Endothelial cell (in vitro differentiated cells): ENCODE measurements around the gene PCDH12. TPM values are rescaled to one million over a fixed set of nuclear protein-coding genes. Genes with fewer than 3 reads are reported as not detected.

ENCODE experiments used
- DNase-seq: peaks from one replicate; pipeline ENCODE4 v3.0.0; 2021; ENCODE audit warnings: low spot score
- H3K27ac Mint-ChIP-seq: one replicate; pipeline ENCODE4 v1.8.0; 2021; ENCODE audit warnings: mixed read lengths, inconsistent platforms; ENCODE audit not compliant: unreplicated experiment
- H3K27me3 Mint-ChIP-seq: one replicate; pipeline ENCODE4 v1.8.0; 2021; ENCODE audit warnings: mild to moderate bottlenecking, moderate library complexity, mixed read lengths, inconsistent platforms; ENCODE audit not compliant: unreplicated experiment
- H3K36me3 Mint-ChIP-seq: one replicate; pipeline ENCODE4 v1.8.0; 2021; ENCODE audit warnings: mild to moderate bottlenecking, low read depth, mixed read lengths, inconsistent platforms; ENCODE audit not compliant: unreplicated experiment
- H3K4me1 Mint-ChIP-seq: one replicate; pipeline ENCODE4 v1.8.0; 2021; ENCODE audit warnings: mild to moderate bottlenecking, mixed read lengths, inconsistent platforms; ENCODE audit not compliant: unreplicated experiment
- H3K4me3 Mint-ChIP-seq: one replicate; pipeline ENCODE4 v1.8.0; 2021; ENCODE audit warnings: mild to moderate bottlenecking, mixed read lengths, inconsistent platforms; ENCODE audit not compliant: unreplicated experiment
- H3K9me3 Mint-ChIP-seq: one replicate; pipeline ENCODE4 v1.8.0; 2021; ENCODE audit warnings: mixed read lengths, inconsistent platforms; ENCODE audit not compliant: unreplicated experiment
- total RNA-seq: library from RNA; stranded (reverse); fragmentation: NEBNext Ultra II Directional; extraction: Animal tissue kit (Norgen Biotek cat#: 25700); gene quantifications from one replicate; pipeline ENCODE4 v1.2.1, GENCODE V29; 2021; ENCODE audit not compliant: unreplicated experiment
- TF ChIP-seq, protein P1 (sequence below): fragments of 200-600 bp; sonication (generic); IDR thresholded peaks from one replicate; pipeline ENCODE4 v1.5.0; 2021; ENCODE audit warnings: antibody characterized with exemption; ENCODE audit not compliant: unreplicated experiment

The PCDH12 gene
- total RNA-seq, 1 donor from 2014 or later: 64.0 TPM

GRCh38 chr5:141904551-141904950 is 53.5 kb downstream of the PCDH12 start:
- Mint-ChIP-seq H3K36me3 (no peaks in the 10 kb centered on the region), H3K27ac (no peak overlapping the region), H3K9me3 (no peaks in the 10 kb centered on the region), H3K4me3 (no peak overlapping the region), H3K27me3 (no peaks in the 10 kb centered on the region), H3K4me1 (no peaks in the 10 kb centered on the region)
- DNase-seq: no peak
- TF ChIP-seq, protein P1, sequence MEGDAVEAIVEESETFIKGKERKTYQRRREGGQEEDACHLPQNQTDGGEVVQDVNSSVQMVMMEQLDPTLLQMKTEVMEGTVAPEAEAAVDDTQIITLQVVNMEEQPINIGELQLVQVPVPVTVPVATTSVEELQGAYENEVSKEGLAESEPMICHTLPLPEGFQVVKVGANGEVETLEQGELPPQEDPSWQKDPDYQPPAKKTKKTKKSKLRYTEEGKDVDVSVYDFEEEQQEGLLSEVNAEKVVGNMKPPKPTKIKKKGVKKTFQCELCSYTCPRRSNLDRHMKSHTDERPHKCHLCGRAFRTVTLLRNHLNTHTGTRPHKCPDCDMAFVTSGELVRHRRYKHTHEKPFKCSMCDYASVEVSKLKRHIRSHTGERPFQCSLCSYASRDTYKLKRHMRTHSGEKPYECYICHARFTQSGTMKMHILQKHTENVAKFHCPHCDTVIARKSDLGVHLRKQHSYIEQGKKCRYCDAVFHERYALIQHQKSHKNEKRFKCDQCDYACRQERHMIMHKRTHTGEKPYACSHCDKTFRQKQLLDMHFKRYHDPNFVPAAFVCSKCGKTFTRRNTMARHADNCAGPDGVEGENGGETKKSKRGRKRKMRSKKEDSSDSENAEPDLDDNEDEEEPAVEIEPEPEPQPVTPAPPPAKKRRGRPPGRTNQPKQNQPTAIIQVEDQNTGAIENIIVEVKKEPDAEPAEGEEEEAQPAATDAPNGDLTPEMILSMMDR: no peak

DNA sequence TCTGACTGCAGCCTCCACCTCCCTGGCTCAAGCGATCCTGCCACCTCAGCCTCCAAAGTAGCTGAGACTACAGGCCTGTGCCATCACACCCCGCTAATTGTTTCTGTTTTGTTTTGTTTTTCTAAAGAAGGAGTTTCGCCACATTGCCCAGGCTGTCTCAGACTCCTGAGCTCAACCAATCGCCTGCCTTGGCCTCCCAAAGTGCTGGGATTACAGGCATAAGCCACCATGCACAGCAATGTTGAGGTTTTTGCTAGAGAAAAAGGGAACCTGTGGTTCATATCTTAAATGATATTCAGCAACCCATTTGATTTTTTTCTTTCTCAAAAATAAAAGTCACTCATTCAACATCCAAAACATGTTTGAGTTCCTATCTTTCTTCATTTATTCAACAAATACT is 54.7 kb downstream of the PCDH12 start:
- Mint-ChIP-seq H3K27me3 (peaks cover 4% of the 10 kb centered on the region), H3K27ac (no peak overlapping the region), H3K4me1 (peaks cover 7% of the 10 kb centered on the region), H3K4me3 (no peak overlapping the region), H3K9me3 (no peaks in the 10 kb centered on the region), H3K36me3 (no peaks in the 10 kb centered on the region)
- no peak for DNase-seq
- TF ChIP-seq, protein P1: no peak

DNA sequence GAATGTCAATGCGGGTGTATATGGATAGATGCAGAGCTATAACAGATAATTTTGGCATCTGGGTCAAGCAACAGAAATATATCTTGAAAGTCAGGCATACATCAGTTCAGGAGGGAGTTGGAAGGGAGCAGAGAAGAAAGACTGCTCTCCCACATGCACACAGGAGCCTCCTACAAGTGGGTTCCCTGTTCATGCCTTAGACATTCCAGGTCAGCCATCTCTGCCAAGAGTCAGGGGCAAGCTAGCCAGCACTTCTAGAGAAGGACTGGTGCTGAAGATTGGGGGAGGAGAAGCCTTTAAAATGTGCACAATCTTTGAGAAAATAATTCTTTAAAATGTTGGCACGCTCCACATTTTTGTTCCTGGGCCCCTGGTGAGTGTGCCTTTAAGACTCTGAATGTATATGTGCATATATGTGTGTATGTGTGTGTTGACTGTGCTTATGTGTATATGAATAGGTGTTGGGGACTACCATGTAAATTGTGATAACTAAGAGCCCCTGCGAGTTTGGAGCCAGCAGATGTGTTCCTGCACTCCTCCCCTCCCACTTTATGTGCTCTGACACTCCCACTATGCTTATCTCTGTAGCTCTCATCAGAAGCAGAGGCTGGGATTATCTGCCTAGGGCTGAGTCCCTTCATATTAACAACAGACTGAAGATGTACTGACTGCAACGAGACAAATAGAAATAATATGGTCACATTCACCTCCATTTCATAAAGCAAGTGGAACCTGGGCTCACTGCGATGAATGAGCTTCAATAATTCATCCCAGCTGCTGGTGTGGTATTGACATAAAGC is 55.8 kb downstream of the PCDH12 start:
- Mint-ChIP-seq H3K9me3 (no peaks in the 10 kb centered on the region), H3K27ac (no peak overlapping the region), H3K36me3 (no peaks in the 10 kb centered on the region), H3K4me1 (peaks cover 10% of the 10 kb centered on the region), H3K4me3 (no peak overlapping the region), H3K27me3 (peaks cover 4% of the 10 kb centered on the region)
- no peak for DNase-seq
- TF ChIP-seq, protein P1: no peak

- Mint-ChIP-seq H3K36me3 (no peaks in the 10 kb centered on the region), H3K4me3 (no peak overlapping the region), H3K4me1 (peaks cover 10% of the 10 kb centered on the region), H3K27ac (no peak overlapping the region), H3K9me3 (no peaks in the 10 kb centered on the region), H3K27me3 (peaks cover 5% of the 10 kb centered on the region)
- TF ChIP-seq, protein P1: no peak
- DNase-seq: no peak
These were observed 59.5 kb downstream of the PCDH12 start for GRCh38 chr5:141898448-141899049.

DNA sequence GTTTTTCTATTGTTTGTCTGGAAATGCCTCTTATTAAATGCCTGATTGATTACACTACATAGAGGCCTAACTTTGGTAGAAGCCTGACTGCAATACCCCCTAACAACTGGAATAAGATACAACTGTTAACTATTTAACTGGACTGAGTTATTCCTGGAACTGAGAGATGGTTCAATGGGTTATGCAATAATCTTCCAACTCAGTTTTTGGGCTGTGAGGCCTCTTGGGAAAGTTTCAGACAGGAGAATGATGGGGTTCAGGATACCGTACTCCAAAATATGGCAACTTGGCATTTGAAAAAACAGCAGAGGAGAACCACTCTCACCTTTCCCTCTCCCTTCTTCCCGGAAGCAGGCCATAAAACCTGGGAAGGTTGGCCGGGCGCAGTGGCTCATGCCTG is 60.6 kb downstream of the PCDH12 start:
- Mint-ChIP-seq H3K4me1 (peaks cover 10% of the 10 kb centered on the region), H3K36me3 (no peaks in the 10 kb centered on the region), H3K27me3 (peaks cover 5% of the 10 kb centered on the region), H3K9me3 (no peaks in the 10 kb centered on the region), H3K27ac (no peak overlapping the region), H3K4me3 (no peak overlapping the region)
- DNase-seq: no peak
- TF ChIP-seq, protein P1: no peak
